HepG2 (cell line): Measurements from ENCODE around the gene CD320. TPM values are rescaled to one million over a fixed set of nuclear protein-coding genes. Genes with fewer than 3 reads are reported as not detected.

Experiments
- ATRX ChIP-seq: sonication (generic); formaldehyde crosslinking; IDR thresholded peaks from 2 replicates; pipeline ENCODE4 v1.4.0; 2020; ENCODE audit warnings: missing genetic modification reagents, borderline replicate concordance
- GABPB1 ChIP-seq: IDR thresholded peaks from 2 replicates; pipeline ENCODE4 v1.6.1; 2016; ENCODE audit warnings: mild to moderate bottlenecking, missing genetic modification reagents, moderate library complexity, missing compliant biosample characterization
- NFRKB ChIP-seq: fragments of 450-650 bp; IDR thresholded peaks from 2 replicates; pipeline ENCODE4 v1.6.1; 2017
- TEAD3 ChIP-seq: optimal IDR thresholded peaks from 2 replicates; pipeline ENCODE3; 2016; ENCODE audit warnings: borderline replicate concordance
- ZNF552 ChIP-seq: sonication (generic); formaldehyde crosslinking; IDR thresholded peaks from 2 replicates; pipeline ENCODE4 v1.9.0; 2022; ENCODE audit warnings: missing genetic modification reagents, mild to moderate bottlenecking, borderline replicate concordance
- ZNF773 ChIP-seq: sonication (generic); formaldehyde crosslinking; IDR thresholded peaks from 2 replicates; pipeline ENCODE4 v1.4.0; 2020; ENCODE audit warnings: missing genetic modification reagents, borderline replicate concordance
- ZNF83 ChIP-seq: sonication (generic); formaldehyde crosslinking; IDR thresholded peaks from 2 replicates; pipeline ENCODE4 v1.4.0; 2020; ENCODE audit warnings: missing genetic modification reagents, mild to moderate bottlenecking, borderline replicate concordance
- polyA plus RNA-seq, 8 experiments: library from polyadenylated mRNA; depleted of rRNA in 3 of 8; stranded (reverse) in 7 of 8; unstranded in 1 of 8; fragments of >200 nt; fragmentation: Illumina TruSeq in 4 of 8; extraction: Trizol in 4 of 8; gene quantifications; 2 replicates each; pipeline versions ENCODE4 v1.2.1 to v1.2.3, GENCODE V29; 2011 to 2016; ENCODE audit warnings: low read depth in 4 of 8, missing spikeins in 1 of 8, mixed read lengths in 1 of 8; ENCODE audit not compliant: insufficient read depth in 1 of 8
- total RNA-seq, 5 experiments: library from RNA; depleted of rRNA; stranded (reverse); fragments of >200 nt; fragmentation: Illumina TruSeq; extraction: Trizol; gene quantifications; 2 replicates each; pipeline ENCODE4 v1.2.3, GENCODE V29; 2016; ENCODE audit warnings: low read depth in 1 of 5
- TF ChIP-seq, protein P1 (sequence below): sonication (generic); formaldehyde crosslinking; IDR thresholded peaks from 2 replicates; pipeline ENCODE4 v1.9.0; 2021; ENCODE audit warnings: missing genetic modification reagents, borderline replicate concordance
- TF ChIP-seq, protein P2 (sequence below): sonication (generic); formaldehyde crosslinking; IDR thresholded peaks from 2 replicates; pipeline ENCODE4 v1.5.0; 2020; ENCODE audit warnings: mild to moderate bottlenecking, missing genetic modification reagents, borderline replicate concordance
- TF ChIP-seq, protein P3 (sequence below): sonication (generic); formaldehyde crosslinking; IDR thresholded peaks from 2 replicates; pipeline ENCODE4 v1.9.0; 2021; ENCODE audit warnings: mild to moderate bottlenecking, missing genetic modification reagents

The CD320 gene
- total and polyA plus RNA-seq, 2 of the 13 experiments (the other 11 are each of a cell fraction or from before 2014, with no cell fraction given), result 83.1 to 99.9 TPM

DNA sequence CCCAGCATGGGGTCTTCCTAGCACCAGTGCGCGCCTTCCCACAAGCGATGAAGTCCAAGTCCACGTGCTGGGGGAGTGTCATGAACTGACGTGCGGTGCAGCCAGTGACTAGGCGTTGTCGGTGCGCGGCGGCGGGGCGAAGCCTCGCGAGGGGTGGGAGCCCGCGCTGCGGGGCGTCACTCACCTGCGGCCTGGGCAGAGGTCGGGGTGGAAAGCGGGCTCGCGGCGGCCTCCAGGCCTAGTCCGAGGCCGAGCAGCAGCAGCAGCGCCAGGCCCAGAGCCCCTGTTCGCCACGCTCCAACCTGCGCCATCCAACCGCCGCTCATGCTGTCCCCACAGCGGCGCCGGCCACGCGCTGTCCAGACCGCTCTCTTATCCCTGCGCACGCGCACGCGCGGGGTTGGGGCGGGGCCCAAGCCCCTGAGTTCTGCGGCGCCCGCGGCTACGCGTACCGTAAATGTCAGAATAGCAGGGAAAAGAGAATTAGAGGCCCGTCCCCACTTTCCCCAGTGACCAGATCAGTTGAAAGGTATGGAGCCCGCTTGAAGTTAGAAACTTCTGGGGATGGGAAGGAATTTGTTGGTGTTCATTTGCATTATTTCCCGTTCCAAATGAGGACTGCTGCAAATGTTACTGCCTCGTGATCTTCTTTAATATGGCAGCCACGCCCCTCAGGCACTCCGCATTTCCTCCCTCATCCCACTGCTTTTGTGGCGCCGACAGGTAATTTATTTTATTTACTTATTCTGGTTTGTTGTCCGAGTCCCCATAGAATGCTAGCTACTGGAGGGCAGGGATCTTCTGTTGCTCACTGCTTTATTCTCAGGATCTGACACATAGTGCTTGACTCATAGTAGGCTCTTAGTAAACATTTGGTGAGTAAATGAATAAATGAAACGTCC, at the start of gene CD320 (continued):
- TF ChIP-seq ZNF552 (CRISPR knock-in tag) (peak; percentile 94), ZNF773 (CRISPR knock-in tag) (peak; percentile 95; the same call in 1 of the 2 replicates), TEAD3 (CRISPR knock-in tag) (peak; percentile 6), ZNF83 (CRISPR knock-in tag) (0 out of 2 replicates have a peak, but pooled peaks have one; percentile 48), NFRKB (no peak), GABPB1 (CRISPR knock-in tag) (peak; percentile 74; the same call in 1 of the 2 replicates), ATRX (no peak)
- TF ChIP-seq, protein P1, sequence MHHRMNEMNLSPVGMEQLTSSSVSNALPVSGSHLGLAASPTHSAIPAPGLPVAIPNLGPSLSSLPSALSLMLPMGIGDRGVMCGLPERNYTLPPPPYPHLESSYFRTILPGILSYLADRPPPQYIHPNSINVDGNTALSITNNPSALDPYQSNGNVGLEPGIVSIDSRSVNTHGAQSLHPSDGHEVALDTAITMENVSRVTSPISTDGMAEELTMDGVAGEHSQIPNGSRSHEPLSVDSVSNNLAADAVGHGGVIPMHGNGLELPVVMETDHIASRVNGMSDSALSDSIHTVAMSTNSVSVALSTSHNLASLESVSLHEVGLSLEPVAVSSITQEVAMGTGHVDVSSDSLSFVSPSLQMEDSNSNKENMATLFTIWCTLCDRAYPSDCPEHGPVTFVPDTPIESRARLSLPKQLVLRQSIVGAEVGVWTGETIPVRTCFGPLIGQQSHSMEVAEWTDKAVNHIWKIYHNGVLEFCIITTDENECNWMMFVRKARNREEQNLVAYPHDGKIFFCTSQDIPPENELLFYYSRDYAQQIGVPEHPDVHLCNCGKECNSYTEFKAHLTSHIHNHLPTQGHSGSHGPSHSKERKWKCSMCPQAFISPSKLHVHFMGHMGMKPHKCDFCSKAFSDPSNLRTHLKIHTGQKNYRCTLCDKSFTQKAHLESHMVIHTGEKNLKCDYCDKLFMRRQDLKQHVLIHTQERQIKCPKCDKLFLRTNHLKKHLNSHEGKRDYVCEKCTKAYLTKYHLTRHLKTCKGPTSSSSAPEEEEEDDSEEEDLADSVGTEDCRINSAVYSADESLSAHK (CRISPR knock-in tag), result no peak
- TF ChIP-seq, protein P2, sequence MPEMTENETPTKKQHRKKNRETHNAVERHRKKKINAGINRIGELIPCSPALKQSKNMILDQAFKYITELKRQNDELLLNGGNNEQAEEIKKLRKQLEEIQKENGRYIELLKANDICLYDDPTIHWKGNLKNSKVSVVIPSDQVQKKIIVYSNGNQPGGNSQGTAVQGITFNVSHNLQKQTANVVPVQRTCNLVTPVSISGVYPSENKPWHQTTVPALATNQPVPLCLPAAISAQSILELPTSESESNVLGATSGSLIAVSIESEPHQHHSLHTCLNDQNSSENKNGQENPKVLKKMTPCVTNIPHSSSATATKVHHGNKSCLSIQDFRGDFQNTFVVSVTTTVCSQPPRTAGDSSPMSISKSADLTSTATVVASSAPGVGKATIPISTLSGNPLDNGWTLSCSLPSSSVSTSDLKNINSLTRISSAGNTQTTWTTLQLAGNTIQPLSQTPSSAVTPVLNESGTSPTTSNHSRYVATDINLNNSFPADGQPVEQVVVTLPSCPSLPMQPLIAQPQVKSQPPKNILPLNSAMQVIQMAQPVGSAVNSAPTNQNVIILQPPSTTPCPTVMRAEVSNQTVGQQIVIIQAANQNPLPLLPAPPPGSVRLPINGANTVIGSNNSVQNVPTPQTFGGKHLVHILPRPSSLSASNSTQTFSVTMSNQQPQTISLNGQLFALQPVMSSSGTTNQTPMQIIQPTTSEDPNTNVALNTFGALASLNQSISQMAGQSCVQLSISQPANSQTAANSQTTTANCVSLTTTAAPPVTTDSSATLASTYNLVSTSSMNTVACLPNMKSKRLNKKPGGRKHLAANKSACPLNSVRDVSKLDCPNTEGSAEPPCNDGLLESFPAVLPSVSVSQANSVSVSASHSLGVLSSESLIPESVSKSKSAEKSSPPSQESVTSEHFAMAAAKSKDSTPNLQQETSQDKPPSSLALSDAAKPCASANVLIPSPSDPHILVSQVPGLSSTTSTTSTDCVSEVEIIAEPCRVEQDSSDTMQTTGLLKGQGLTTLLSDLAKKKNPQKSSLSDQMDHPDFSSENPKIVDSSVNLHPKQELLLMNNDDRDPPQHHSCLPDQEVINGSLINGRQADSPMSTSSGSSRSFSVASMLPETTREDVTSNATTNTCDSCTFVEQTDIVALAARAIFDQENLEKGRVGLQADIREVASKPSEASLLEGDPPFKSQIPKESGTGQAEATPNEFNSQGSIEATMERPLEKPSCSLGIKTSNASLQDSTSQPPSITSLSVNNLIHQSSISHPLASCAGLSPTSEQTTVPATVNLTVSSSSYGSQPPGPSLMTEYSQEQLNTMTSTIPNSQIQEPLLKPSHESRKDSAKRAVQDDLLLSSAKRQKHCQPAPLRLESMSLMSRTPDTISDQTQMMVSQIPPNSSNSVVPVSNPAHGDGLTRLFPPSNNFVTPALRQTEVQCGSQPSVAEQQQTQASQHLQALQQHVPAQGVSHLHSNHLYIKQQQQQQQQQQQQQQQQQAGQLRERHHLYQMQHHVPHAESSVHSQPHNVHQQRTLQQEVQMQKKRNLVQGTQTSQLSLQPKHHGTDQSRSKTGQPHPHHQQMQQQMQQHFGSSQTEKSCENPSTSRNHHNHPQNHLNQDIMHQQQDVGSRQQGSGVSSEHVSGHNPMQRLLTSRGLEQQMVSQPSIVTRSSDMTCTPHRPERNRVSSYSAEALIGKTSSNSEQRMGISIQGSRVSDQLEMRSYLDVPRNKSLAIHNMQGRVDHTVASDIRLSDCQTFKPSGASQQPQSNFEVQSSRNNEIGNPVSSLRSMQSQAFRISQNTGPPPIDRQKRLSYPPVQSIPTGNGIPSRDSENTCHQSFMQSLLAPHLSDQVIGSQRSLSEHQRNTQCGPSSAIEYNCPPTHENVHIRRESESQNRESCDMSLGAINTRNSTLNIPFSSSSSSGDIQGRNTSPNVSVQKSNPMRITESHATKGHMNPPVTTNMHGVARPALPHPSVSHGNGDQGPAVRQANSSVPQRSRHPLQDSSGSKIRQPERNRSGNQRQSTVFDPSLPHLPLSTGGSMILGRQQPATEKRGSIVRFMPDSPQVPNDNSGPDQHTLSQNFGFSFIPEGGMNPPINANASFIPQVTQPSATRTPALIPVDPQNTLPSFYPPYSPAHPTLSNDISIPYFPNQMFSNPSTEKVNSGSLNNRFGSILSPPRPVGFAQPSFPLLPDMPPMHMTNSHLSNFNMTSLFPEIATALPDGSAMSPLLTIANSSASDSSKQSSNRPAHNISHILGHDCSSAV (CRISPR knock-in tag), result no peak
- TF ChIP-seq, protein P3, sequence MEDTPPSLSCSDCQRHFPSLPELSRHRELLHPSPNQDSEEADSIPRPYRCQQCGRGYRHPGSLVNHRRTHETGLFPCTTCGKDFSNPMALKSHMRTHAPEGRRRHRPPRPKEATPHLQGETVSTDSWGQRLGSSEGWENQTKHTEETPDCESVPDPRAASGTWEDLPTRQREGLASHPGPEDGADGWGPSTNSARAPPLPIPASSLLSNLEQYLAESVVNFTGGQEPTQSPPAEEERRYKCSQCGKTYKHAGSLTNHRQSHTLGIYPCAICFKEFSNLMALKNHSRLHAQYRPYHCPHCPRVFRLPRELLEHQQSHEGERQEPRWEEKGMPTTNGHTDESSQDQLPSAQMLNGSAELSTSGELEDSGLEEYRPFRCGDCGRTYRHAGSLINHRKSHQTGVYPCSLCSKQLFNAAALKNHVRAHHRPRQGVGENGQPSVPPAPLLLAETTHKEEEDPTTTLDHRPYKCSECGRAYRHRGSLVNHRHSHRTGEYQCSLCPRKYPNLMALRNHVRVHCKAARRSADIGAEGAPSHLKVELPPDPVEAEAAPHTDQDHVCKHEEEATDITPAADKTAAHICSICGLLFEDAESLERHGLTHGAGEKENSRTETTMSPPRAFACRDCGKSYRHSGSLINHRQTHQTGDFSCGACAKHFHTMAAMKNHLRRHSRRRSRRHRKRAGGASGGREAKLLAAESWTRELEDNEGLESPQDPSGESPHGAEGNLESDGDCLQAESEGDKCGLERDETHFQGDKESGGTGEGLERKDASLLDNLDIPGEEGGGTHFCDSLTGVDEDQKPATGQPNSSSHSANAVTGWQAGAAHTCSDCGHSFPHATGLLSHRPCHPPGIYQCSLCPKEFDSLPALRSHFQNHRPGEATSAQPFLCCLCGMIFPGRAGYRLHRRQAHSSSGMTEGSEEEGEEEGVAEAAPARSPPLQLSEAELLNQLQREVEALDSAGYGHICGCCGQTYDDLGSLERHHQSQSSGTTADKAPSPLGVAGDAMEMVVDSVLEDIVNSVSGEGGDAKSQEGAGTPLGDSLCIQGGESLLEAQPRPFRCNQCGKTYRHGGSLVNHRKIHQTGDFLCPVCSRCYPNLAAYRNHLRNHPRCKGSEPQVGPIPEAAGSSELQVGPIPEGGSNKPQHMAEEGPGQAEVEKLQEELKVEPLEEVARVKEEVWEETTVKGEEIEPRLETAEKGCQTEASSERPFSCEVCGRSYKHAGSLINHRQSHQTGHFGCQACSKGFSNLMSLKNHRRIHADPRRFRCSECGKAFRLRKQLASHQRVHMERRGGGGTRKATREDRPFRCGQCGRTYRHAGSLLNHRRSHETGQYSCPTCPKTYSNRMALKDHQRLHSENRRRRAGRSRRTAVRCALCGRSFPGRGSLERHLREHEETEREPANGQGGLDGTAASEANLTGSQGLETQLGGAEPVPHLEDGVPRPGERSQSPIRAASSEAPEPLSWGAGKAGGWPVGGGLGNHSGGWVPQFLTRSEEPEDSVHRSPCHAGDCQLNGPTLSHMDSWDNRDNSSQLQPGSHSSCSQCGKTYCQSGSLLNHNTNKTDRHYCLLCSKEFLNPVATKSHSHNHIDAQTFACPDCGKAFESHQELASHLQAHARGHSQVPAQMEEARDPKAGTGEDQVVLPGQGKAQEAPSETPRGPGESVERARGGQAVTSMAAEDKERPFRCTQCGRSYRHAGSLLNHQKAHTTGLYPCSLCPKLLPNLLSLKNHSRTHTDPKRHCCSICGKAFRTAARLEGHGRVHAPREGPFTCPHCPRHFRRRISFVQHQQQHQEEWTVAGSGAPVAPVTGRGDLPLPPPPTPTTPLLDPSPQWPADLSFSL (CRISPR knock-in tag), result no peak
